GM18526 (cell line): ENCODE data around the gene ZFHX3.

ENCODE experiments used
- POLR2A ChIP-seq: IDR thresholded peaks from 3 replicates; pipeline ENCODE4 v1.6.1; 2011; ENCODE audit not compliant: insufficient read length; ENCODE audit errors: extremely low read depth

Gene ZFHX3

GRCh38 chr16:72956124-72957064 is 91.5 kb downstream of the ZFHX3 start:
- TF ChIP-seq POLR2A: no peak

GRCh38 chr16:72952811-72953271 is 95.1 kb downstream of the ZFHX3 start:
- TF ChIP-seq POLR2A: no peak

GRCh38 chr16:72952404-72952803 is 95.5 kb downstream of the ZFHX3 start:
- no peak for TF ChIP-seq POLR2A

GRCh38 chr16:72951916-72952315 is 96.0 kb downstream of the ZFHX3 start:
- TF ChIP-seq POLR2A: no peak

- TF ChIP-seq POLR2A: no peak
Observed at GRCh38 chr16:72950669-72951068, 97.3 kb downstream of the ZFHX3 start.

GRCh38 chr16:72948238-72948829 is 99.6 kb downstream of the ZFHX3 start:
- TF ChIP-seq POLR2A: no peak

- TF ChIP-seq POLR2A: no peak
Observed at GRCh38 chr16:72947379-72948237, 100.3 kb downstream of the ZFHX3 start.

- TF ChIP-seq POLR2A: no peak
Observed at GRCh38 chr16:72946474-72947194, 101.3 kb downstream of the ZFHX3 start.

GRCh38 chr16:72946063-72946462 is 101.9 kb downstream of the ZFHX3 start:
- no peak for TF ChIP-seq POLR2A

GRCh38 chr16:72945611-72946010 is 102.3 kb downstream of the ZFHX3 start:
- no peak for TF ChIP-seq POLR2A

GRCh38 chr16:72944757-72945485 is 103.0 kb downstream of the ZFHX3 start:
- TF ChIP-seq POLR2A: no peak

GRCh38 chr16:72942021-72942420 is 105.9 kb downstream of the ZFHX3 start:
- no peak for TF ChIP-seq POLR2A

GRCh38 chr16:72940886-72941285 is 107.0 kb downstream of the ZFHX3 start:
- no peak for TF ChIP-seq POLR2A

GRCh38 chr16:72939247-72939646 is 108.7 kb downstream of the ZFHX3 start:
- TF ChIP-seq POLR2A: no peak
